NK-92 treated with Interleukin-12 subunit alpha and Interleukin-12 subunit beta, amount 100 ng/mL, for 24 hours (cell line): ENCODE measurements around the gene EMP1.

Experiments
- DNase-seq: peaks from one replicate; lab custom pipeline; 2025; lab: John Stamatoyannopoulos, UW

Gene EMP1, protein sequence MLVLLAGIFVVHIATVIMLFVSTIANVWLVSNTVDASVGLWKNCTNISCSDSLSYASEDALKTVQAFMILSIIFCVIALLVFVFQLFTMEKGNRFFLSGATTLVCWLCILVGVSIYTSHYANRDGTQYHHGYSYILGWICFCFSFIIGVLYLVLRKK

DNA sequence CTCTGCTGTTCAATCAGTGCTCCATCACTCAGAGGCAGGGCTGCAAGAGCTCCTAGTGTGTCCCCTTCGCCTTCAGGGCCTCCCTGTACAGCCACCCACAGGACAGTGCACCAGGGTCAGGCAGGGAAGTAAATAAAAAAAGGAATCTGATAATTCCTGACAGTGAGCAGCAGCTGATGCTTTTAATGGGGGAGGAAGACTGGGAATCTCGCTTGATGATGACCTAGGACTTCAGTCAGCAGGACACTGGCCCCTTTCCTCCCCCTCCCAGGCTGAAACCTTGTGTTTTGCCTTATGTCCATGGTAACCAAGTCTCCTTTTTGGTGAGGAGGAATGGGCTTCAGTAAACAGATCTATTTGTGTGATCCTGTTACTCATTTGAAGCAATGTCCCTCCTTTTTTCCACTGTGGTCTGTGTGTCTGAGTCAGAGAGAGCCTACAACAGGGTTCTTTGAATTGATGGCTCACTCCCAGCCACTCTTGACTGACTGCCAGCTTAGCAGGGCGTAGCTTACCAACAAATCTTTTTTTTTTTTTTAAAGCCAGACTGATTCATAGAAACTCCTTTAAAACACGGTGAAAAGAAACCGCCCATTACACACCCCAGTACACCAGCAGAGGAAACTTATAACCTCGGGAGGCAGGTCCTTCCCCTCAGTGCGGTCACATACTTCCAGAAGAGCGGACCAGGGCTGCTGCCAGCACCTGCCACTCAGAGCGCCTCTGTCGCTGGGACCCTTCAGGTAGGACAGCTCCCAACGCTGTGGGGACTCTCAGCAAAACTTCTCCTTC lies at the start of gene EMP1:
TSS of gene EMP1 (plus strand) at position 597 of the 792 bp plus-strand sequence. CDS start 14,785 bp downstream, outside the sequence.
- DNase-seq, result peak; percentile 46

DNA sequence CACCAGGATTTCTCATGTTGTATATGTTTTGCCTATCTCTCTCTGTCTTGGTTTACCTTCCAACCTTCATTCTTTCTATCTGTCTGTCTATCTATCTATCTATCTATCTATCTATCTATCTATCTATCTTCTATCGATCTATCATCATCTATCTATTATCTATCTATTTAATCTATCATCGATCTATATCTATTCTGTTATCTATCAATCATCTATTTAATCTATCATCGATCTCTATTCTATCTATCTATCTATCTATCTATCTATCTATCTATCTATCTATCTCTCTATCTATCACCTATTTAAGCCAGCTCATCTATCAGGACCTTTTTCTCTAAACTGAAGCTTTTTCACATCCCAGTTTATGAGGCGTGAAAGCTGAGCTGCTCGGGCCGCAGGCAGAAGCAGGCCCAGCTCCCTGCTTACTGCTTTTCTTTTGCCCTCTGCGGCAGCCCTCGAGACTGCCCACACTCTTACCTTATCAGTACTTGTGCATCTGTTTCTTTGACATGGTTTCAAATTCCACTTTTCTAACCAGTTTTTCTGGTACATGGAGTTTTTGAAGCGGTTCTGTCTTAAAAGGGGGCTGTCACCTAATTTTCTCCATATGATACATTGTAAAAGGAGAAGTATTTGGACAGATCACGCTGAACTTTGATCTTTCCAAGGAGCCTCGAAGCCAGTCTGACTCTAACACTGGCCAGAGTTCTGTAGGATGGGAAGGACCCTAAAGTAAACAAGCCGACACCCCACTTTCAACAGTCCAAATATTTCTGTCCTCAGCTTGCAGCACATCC lies 48.6 kb upstream of the EMP1 start:
- no peak for DNase-seq

DNA sequence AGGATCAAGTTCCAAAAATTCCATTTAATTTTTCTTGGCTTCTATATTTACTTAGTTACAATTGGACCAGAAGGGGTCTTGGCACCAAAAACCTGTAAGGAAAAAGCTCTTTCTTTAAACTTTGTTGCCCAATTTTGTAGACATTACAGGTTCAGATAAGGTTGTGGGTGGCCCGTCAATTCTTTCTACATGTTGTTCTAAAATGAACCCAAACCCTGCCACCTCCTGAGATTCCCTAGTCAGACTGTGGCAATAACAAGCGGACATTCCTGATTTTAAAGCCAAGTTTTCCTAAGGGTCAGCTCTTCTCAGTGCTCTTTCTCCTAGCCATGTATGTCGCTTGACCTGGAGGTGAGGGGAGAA lies 48.1 kb upstream of the EMP1 start:
- no peak for DNase-seq

DNA sequence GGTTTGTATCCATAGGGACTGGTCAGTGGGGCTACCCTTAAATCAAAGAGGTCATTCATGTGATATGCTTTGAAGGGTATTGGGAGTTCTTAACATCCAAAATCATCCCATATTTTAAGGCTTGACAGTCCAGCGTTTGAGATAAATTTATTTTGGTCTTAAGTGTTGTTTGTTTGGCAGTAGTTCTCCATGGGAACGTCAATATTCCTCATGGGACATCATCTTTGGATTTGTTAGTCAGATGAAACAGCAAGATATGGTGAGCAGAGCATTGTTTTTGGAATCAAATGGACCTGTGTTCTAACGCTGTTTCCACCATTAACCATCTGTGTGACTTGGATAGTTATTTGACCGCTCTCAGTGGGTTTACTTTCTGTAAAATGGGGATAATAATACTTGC lies 47.1 kb upstream of the EMP1 start:
- no peak for DNase-seq

DNA sequence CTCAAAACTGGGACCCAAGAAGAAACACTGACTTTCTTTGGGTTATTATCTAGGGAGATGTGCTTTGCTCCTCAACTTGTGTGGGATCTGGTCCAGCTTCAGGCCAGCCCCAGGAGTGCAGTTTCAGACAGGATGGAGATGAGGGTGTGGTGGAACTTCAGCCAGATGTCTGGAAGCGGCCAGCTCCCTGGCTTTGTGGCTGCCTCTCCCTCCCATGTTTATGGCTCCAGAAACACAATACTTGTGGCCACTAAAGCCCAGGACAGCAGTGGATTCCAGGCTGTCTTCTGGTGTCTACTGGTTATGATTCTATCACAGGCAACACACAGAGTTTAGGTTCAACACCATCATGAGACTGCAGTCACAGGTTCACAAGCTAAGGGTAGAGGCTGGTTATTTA lies 44.2 kb upstream of the EMP1 start:
- DNase-seq, result no peak

DNA sequence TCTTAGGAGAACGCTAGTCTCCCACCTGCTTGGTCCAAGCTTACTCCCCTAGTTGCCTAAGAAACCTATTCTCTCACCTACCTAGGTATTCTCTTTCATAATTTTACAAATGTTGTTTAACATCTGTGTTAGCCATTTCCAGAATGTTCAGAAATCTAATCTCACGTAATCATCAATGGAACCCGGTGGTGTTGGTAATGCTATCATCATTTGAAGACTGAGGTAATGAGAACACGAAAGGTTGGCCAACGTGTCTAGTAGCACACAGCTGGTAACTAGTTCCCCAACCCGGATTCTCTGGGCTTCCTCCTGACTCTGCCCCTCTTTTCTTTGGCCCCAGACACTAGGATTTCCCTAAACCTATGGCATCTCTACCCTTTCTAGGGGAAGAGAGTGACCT lies 43.8 kb upstream of the EMP1 start:
- no peak for DNase-seq

DNA sequence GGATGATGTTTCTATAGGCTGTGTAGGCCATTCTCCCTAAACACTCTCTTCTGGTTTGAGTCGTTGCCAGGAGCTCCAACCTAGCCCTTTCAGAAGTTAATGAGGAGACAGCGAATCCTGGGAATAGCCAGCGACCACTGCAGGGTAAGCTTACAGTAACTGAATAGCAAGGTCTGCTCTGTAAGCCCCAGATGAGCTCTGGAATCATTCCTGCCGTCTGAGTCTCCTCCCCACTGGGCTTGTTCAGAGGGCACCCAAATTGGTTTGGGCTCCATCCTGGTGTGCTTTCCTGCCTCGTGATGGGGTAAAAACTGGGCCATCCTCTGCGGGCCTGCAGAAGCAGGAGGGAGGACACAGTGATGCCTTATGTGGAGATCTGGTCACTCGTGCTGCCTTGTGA lies 43.3 kb upstream of the EMP1 start:
- DNase-seq, result no peak

DNA sequence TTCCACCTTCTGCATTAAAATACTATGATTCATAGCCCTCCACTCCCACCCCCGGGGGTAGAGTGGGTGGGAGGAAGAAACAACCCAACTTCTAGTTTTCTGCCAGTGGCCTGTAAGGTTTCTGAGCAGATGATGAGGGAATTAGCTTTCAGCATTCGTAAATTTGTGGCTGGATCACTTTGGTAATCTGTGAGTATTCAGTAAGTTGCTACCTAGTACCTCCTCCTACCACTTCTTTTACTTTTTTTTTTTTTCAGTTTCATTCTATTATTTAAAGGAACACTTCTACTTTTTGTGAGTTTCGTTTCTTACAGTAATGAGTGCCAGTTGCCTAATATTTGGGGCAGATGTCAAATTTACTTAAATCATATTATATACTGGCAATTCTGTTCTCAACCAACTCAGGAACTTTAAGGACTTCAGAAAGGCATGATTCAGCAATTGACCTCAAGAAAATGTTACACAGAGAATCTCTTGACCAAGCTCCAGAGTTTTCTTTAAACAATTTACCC lies 42.4 kb upstream of the EMP1 start:
- DNase-seq, result no peak

DNA sequence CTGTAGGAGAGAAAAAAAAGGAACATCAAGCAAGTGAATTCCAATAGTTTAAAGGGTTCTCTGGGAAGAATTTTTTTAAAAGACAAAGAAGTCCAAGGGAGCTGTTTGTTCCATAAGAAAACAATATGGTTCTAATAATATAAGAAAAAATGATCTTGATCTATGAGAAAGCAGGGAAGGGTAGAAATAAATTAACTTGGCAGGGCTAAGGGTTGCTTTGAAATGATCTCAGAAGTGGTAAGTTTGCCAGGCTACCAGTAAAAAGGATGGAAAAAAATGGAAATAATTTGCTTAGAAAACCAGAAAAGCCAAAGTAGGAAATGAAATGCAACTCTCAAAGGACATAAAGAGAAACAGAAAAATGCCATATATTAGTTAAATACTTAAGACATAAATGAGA lies 41.7 kb upstream of the EMP1 start:
- DNase-seq, result no peak

DNA sequence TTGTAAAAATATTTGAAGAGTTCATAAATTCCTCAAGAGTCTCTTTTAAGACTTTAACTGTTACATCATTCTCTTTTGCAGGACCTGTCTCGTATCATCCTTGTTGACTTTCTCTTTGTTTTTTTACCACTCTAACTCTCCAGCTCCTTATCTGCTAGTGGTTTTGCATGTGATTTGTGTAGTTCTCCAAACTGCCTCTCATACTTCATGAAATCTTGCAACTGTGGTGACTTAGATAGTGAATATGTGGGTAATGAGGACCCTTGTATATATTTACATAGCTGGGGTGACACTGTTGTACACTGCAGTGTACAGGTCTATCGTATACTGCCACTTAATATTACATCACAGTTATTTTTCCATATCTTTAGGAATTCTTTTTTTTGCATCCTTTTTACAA lies 40.2 kb upstream of the EMP1 start:
- DNase-seq, result no peak

DNA sequence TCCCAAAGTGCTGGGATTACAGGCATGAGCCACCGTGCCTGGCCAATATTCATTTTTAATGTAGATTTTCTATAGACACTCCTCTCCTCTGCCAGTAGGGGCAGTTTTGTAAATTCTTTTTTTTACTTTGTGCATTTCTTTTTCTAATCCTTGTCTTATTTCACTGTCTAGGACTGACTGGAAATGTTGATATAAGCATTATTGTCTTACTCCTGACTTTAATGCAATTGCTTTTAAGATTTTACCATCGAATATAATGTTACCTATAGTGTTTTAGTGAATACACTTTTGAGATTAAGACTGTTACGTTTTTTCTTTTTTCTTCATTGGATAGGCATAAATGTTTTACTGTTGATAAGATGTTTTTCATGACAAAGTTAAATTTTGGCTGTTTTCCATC lies 35.4 kb upstream of the EMP1 start:
- no peak for DNase-seq

DNA sequence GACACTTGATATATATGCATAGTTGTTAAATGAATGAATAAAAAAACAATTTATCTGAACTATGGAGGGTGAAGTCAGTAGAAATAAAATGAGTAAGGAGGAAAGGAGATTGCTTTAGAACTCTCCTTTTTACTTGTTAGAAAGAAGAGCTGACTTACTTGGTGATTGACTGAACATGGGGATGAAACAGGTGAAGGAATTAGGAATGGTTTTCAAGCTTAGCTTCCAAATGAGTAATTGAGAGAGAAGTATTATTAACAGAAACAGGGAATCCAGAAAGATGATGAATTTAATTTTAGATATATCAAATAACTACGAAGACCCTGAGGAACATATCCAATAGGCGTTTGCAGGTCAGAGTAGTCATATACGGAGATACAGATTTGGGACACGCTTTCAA lies 33.6 kb upstream of the EMP1 start:
- no peak for DNase-seq

DNA sequence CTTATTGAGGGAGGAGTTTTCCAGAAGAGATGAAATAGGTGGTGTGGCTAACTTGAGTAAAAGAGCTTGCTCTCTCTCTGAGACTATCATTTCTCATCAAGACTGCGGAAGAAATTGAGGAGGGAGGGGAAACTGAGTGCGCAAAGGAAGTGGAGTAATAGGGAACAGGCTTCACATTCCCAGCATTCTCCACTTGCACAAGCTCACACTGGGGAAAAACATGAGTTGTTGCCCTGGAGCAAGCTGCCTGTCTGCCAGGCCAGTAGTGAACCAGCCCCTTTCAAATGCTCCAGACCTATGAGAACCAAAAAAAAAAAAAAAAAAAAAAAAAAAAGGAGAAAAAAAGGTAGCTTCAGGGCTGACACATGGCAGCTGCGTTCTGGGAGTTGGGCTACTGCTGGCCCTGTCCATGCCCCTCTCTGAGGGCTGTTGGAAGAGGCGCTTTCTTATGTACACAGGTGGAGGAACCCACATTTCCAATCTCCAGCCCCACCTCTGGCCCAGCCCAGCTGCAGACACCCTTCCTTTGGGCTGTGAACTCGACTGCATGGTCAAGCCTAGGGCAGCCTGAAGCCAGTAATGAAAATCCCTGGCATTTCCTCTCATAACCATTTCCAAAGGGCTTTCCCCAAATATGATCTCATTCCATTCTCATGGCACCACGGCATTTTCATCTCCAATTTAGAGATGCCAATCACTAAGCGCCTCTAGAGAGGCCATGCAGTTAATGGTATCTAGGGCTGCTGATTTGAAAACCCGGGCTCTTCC lies 32.5 kb upstream of the EMP1 start:
- DNase-seq, result no peak

DNA sequence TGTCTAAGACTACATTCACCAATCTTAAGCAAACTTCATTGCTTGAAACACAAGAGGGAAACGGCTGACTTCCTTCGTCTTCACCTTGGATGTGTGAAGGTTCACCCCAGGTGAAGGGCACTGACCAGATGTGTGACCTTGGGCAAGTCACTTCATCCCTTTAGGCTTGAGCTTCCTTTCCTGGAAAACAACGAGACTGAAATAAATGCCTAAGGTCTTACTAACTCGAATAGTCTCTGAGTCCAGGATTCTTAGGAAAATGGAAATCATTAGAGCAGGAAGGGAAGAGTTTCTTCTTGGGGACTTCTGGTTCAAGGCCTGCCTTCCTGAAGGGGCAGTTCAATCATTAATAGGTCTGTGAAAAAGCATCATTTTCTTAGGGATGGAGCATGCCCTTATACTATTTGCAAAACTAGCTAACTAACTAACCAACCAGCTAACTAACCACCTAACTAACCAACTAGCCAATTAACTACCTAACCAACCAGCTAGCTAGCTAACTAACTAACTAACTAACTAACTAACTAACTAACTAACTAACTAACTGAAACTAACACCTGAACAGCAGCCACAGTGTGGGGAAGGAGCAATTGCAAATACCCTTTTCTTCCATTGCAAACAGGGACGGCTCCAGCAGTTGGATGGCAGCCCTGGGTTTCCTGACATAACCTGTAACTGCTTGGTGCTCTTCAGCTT lies 31.5 kb upstream of the EMP1 start:
- no peak for DNase-seq

DNA sequence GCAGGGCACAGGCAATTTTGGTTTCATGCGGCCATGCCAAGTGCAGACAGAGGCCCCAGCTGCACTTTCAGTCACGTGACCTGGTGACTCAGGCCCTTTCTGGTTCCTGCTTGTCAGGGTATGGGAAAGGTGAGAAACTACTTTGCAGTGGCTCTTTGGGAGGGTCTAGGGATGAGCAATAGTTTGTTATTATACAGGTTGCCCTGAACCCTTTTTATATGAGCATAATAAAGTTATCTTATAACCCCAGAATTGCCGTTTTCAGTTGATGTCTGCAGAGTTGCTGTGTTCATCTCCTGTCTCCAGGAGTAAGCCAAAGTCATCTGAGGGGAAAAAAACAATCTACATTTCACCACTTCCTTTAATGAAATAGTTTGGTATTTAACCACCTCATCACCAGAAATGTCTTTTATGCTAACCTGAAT lies 30.9 kb upstream of the EMP1 start:
- peak; percentile 25 for DNase-seq

DNA sequence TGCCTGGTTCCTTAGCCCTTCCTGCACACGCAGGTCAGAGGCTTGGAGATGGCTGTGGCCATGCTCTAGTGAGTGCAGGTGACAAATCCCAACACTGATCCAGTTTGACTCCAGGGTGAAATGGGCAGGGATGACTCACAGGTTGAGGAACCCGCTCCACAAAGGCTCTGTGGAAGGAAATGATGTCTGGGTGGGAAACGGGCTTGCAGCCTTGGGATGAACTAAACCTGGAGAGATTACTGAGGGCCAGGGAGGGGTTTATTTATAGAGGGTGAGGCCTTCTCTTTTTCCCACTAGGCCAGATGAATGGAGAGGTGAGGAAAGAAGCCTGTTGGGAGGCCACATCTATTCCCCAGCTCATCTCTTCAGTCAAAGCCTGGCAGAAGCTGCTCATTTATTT lies 29.3 kb upstream of the EMP1 start:
- no peak for DNase-seq

DNA sequence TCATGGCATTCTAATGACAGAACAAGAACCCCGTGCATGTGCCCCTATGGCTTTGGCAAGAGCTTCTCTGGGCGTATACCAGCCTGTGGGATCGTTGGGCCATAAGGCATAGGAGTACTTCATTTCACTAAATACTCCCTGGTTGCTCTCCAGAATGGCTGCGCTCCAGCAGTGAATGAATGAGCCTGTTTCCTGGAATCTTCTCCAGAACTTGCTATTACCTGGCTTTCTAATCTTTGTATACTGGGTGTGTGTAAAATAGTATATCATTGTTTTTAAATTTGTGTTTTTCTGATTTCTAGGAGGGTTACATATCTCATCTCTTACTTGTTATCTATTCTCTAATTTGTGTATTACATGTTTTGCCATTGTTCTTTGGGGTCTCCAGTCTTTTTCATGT lies 28.6 kb upstream of the EMP1 start:
- no peak for DNase-seq

DNA sequence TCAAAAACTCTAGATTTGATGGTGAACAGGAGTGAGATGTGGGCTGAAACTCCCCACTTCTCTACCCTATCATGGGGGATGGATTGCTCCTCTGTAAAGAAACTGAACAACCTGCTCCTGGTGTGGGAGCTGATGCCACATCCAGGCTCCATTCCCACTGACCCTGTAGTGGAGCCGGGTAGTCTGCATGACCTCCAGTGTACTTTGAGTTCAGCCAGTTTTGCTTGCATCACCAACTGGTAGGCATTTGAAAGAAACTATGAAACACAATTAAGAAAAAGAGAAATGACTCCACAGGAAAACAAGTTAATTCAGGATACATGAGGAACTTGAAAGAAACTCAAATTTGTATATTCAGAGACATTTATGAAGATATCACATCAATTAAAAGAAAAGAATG lies 27.3 kb upstream of the EMP1 start:
- no peak for DNase-seq

DNA sequence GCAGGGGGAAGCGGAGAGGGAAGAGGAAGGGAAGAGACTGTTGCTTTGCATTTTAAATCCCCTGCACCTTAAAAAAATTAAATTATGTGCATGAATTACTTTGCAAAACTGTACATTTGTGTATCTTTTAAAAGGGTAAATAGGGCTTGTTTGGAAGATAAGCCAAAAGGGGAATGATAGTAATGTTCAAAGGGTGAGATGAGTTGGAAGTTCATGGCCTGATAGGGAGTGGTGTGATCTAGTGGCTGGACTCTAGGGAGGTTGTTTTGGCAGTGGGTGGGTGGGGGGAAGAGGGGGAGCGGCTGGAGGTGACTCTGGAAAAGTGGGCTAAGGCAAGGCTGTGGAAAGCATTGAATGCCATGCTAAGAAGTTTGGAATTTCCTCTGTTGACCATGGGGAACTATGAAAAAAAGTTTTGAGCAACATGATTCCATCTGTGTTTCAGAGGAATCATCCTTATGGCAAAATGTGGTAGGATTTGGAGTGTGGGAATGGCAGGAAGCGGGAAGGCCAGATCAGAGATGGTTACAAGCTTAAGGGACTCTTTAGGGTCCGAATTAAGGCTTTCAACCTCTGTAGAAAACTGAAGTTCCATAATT lies 25.5 kb upstream of the EMP1 start:
- no peak for DNase-seq

DNA sequence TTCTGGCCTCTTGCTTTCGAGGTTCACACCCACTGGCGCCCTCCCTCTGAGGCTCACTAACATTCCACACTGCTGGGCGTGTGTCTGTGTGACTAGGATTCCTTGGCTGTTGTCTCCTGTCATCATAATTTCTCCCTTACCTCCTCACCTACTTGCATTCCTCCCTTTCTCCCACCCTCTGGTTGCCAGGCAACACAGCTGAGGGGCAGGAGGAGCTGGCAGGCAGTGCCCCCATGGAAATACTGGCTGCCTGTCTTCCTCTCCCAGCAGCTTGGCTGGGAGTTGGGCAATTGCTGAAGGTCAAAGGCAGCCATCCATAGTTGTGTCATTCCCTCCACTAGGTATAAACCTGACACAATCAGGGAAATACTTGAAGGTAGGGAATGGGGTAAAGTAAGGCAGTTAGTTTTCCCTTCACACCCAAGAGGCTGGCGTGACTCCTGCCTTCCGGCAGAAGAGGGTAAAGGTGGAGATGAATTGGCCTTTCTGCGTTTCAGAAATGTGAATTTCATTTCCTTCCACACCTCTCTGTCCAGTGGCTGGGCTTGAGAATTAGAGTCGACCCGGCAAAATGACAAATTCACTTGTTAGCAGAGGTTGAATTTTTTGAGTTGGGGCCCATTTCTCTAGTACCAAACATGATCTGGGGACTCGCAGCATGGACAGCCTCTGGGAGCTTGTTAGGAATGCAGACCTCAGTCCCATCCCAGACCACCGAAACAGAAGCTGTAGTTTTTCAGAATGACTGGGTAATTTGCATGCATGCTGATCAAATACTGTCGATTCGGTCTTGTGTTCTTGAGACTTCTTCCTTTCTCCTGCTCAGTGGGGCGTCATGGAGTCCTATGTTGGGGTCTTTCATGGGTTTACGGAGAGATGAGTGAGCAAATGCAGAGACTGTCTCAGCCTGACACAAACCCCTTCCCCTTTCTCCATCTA lies 24.3 kb upstream of the EMP1 start:
- no peak for DNase-seq
